CD4-positive, alpha-beta T cell treated with Interferon gamma for 1 hour (primary cell): ENCODE results near the gene PDE11A.
"Not testable (repeated sequence)": the region's sequence is repeated elsewhere in the genome, so short reads cannot be mapped to it uniquely, and the experiment has no call there.

ENCODE experiments used
- DNase-seq: peaks from one replicate; pipeline ENCODE4 v3.0.0-alpha.2; 2020

PDE11A gene

DNA sequence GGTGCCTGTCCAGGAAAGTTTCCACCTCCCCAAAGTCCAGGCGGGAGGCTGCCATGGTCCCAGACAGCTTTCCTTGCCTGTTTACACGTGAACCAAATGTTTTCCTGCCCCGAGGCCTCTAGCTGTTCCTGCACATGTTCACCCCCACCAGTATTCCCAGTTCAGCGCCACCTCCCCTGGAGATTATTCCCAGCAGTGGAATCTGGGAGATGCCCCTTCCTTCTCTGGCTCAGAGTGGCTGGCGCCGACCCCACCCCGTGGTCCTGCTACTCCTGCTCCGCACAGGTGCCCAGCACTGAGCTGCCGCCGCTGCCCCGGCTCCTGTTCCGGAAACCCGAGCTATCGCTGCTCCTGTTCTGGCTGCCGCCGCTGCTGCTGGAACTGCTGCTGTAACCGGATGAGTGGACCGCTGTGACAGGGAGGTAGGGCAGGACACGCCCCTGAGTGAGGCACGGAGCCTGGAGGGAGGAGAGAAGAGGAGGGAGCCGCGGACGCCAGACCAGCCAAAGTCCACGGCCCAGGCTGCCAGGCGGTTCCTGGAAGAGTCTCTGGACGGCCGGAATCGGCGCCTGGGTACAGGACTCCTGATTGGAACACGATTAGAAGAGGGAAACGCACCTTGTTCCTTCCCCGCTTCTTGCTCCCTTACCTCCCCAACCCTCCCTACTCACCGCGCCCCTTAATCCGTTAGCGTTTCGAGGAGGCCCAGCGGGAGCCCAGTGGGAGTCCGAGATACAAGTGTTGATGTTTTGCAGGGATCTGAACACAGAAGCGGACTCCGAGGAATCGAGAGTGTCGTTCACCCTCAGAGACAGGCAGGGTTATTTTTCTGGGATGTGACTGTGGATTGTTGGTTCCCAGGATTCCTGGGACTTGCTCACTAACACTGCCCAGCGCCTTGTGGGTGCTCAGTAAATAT is at the start of gene PDE11A:
Gene PDE11A, minus strand, starts transcription at position 395 of the 919 bp plus-strand sequence. Its CDS starts 340 bp downstream, at position 55.
- peak; percentile 5 for DNase-seq

GRCh38 chr2:178119179-178119922 is 46.8 kb upstream of the PDE11A start:
- DNase-seq: no peak

- no peak for DNase-seq
These were observed 45.1 kb upstream of the PDE11A start for GRCh38 chr2:178117725-178118124.

DNA sequence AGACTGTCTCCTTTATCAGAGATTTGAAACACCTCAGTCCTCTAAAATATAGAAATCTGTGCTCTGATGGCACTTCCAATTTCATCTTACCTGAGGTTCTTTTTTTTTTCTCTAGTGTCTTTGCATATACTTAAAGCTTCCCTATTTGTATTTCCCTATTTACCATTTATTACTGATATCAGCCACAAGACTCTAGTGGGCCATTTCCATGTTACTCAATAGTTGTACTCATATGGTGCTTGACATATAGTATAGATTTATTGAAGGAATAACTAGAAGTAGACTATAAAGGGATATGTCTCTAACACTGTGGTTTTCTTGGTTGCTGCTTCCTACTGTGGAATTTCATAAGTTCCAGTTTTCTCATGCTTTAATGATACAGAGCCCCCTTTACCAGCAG is 42.7 kb upstream of the PDE11A start:
- DNase-seq: no peak

DNA sequence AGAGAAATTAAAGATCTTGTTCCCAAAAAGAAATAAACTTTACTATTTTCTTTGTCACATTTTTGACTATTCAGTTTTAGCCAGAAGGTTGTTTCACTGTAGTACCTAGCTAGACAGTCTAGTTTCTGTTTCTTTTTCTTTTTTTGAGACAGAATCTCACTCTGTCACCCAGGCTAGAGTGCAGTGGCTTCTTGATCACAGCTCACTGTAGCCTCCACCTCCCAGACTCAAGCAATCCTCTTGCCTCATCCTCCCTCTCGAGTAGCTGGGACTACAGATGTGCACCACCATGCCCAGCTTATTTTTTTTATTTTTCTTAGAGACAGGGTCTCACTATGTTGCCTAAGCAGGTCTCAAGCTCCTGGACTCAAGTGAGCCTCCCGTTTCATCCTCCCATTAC is 41.9 kb upstream of the PDE11A start:
- DNase-seq: no peak

- DNase-seq: peak; percentile 85
These were observed 39.9 kb upstream of the PDE11A start, which contains the start of gene RBM45 for GRCh38 chr2:178112202-178113152. RBM45 (plus strand) TSS chr2:178112437; CDS start chr2:178112547, 110 bp downstream.

DNA sequence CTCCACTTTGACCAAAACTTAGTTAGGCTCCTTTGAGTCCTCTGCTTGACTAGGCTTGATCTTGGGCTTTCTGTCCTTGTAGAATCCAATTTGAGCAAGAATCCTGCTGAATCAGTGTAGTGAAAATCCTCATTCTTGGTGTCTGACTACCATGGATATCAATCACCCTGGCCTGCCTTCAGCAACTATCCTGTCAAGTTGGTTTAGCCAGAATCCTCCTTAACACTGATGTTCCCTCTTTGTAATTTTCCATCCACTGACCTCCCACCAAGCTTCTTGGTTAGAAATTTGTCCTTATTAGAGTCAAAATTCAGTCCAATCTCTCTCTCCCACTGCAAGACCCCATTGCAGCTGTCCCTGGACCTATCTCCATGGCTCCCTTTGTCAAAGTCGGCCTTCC is 39.2 kb upstream of the PDE11A start:
- no peak for DNase-seq

- no peak for DNase-seq
These were observed 38.1 kb upstream of the PDE11A start for GRCh38 chr2:178110681-178111080.

- DNase-seq: no peak
These were observed 37.2 kb upstream of the PDE11A start for GRCh38 chr2:178109813-178110212.

DNA sequence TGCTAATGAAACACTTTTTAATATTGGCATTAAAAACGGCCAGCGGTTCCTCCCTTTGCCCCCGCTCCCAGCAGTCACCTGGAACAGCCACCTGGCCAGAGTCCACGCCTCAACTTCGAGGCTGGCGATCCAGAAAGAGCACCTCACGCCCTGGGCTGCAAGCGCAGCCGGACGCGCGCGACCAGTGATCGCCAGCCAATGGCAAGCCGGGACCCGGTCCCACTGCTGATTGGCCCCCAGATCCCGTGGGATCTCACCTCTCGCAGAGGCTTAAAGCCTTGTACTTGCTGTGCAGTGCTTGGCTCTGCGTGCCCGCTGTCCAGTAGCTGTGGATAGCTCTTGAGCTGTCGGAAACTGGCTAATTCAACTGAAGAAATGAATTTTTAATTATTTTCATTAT is 35.6 kb upstream of the PDE11A start:
- no peak for DNase-seq

DNA sequence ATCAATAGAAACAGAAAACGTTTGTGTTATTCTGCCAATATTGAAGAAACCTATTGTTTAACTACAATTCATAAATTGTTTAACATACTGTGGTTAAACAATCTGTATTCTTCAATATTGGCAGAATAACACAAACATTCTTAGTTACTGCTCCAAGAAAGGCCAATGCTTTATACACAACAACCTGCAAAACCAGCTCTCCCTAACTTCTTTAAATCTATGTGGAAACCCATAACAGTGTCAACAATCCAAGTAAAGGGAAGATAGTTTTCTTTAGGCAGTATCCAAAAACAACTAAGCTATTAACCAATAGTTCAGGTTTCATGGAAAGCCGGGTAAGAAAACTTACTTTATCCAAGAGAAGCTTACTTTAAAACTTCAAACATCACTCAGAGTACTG is 33.5 kb upstream of the PDE11A start:
- DNase-seq: no peak

- DNase-seq: no peak
These were observed 33.0 kb upstream of the PDE11A start for GRCh38 chr2:178105566-178105965.

DNA sequence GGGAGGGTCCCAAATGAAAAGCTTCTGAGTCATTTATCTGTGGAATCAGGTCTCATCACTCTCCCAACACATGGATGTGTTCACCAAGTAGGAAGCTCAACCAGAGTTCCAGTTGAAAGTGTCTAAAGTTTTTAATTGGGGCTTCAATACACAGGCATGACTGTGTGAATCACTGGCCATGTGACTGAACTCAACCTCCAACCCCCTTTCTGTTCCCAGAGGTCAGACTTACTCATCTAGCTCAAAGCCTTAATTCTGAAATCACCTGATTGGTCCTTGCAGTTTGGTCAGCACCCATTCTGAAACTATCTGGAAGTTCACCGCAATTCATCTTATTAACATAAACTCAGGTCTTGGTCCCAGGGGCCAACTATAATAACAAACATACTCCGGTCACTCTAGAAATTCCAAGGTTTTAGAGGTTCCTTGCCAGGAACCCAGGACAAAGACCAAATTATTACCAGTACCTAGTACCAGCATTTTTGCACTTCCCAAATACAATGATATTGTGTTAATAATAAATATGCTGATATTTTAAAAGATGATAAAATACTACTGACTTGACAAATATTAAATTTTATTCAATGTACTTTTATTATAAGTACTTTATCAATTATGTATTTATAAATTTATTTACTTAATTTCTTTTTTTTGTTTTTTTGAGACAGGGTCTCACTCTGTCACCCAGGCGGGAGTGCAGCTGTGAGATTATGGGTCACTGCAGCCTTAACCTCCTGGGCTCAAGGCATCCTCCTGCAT is 28.9 kb upstream of the PDE11A start:
- DNase-seq: no peak

- no peak for DNase-seq
These were observed 20.9 kb upstream of the PDE11A start for GRCh38 chr2:178093471-178093870.

DNA sequence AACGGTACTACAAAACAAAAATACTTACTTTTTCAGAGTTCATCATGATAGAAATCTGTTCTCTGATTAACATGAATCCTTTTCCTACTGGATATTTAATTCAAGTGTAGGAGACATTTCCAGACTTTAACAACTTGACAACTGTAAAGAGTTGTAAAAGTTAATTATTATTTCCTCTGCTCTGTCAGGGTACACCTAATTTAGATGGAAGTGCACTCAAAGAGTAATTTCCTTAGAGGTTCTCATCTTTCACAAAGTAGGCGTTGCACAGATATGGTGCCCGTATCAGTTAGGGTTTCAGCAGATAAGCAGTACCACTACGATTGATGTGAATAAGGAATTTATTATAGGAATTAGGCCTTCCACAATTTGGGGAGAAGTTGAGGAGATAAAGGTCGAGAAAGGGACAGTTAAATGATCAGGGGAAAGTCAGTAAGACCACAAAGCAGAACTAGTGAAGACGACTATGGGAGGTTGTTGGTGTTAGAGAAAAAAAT is 16.2 kb upstream of the PDE11A start:
- no peak for DNase-seq

DNA sequence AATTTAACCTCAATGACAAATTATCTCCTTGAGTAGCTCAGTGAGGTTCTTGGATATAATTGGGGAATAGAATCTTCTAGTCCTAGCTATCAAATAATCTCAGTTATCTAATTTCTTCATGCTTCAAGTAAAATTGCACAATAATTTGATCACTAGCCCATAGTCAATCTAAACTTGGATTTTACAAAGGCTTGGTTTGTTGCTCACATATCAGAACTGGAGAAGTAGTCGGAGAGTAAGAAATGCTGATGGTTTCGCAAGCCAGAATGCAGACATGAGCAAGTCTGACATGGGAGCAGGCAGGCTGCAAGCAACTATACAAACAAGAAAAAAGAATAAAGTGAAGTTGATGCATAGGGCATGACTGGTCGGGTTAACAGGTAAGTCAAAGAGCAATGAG is 11.7 kb upstream of the PDE11A start:
- DNase-seq: no peak

- DNase-seq: no peak
These were observed 9.9 kb upstream of the PDE11A start for GRCh38 chr2:178082408-178083045.

DNA sequence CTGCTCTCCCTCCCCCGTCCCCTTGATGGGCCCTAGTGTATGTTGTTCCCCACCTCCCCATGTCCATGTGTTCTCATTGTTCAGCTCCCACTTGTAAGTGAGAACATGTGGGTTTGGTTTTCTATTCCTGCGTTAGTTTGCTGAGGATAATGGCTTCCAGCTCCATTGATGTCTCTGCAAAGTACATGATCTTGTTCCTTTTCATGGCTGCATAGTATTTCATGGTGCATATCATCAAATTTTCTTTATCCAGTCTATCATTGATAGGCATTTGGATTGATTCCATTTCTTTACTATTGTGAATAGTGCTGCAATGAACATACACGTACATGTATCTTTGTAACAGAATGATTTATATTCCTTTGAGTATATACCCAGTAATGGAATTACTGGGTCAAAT is 6.7 kb upstream of the PDE11A start:
- DNase-seq: not testable (repeated sequence)

DNA sequence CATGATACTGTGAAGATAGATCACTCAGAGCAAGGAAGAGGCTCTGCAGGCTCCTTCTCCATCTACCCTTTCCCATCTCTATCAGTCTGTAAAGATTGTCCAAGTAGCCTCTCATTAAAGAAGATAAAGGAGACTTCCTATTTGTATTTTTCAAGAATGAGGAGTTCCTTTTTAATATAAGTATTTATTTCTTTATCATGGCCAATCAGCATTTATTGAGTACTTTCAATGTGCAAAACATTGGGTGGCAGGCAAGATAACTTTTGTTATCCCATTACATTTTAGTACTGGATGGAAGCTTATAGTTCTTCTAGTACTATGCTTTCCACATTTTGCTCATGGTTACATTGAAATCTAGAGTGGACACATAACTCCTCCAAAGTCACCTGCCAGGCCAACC is 3.6 kb upstream of the PDE11A start:
- no peak for DNase-seq

GRCh38 chr2:178075006-178075326 is 2.4 kb upstream of the PDE11A start:
- no peak for DNase-seq
